NCI-H1694 (cell line): Measurements from ENCODE around the gene SDK2.

Experiments used
- DNase-seq: peaks from one replicate; lab custom pipeline; 2025; lab: John Stamatoyannopoulos, UW

The SDK2 gene

DNA sequence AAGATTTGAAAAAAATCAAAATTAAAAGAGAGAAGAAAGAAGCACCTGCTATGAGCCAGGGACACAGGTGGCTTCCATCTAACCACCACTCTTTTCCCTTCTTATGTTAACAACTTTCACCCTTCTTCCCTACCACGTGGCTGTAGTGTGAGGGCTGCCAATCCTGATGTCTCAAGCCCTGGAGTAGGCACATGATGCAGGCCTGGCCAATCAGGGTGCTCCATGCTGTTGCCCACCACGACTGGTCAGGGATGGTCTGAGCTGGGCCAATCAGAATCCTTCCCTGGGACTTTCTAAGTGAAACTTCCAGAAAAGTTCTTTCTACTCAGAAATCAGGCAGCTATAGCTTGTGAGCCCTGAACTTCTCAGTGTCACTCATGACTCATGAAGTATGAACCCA is 140.7 kb downstream of the SDK2 start:
- no peak for DNase-seq

DNA sequence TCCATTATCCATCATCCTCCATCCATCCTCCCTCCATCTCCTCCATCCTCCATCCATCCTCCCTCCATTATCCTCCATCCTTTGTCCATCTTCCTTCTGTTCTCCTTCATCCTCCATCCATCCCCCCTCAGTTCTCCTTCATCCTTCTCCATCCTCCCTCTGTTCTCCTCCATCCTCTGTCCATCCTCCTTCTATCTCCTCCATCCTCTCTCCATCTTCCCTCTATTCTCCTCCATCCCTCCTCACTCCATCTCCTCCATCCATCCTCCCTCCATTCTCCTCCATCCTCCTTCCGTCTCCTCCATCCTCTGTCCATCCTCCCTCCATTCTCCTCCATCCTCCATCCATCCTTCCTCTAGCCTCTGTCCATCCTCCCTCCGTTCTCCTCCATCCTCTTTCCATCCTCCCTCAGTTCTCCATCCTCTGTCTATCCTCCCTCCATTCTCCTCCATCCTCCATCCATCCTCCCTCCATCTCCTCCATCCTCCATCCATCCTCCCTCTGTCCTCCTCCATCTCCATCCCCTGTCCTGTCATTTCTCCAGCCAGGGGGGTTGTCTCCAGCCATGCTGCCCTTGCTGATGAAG is 143.7 kb downstream of the SDK2 start:
- DNase-seq = no peak

DNA sequence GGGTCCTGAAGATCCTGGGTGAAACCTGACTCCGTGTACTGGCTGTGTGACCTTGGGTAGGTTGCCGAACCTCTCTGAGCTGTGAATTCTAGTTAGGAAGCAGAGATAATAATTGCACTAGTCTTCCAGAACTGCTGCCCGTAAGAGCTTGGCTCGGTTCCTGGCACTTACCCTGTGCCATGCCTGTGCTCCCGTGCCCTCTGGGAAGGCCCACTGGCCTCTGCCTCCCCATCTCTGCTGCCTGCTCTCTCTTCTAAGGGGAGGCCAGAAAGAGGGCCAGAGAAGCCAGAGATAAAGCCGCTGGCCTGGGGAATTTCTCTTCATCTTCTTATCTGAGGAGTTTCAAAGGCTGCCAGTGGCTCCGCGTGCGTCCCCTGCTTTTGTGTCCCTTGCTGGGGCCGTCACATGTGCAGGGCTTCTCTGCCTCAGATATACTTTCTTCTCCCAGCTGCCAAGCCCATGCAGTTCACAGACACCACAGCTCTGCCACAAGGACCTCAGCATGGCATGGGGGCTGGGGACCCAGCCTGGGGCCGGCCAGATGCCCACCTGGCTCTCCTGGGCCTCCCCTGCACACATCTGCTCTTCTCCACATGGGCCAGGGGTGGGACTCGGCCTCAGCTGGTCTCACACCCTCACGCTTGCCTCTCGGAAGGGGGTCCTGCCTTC is 145.2 kb downstream of the SDK2 start:
- DNase-seq = no peak

DNA sequence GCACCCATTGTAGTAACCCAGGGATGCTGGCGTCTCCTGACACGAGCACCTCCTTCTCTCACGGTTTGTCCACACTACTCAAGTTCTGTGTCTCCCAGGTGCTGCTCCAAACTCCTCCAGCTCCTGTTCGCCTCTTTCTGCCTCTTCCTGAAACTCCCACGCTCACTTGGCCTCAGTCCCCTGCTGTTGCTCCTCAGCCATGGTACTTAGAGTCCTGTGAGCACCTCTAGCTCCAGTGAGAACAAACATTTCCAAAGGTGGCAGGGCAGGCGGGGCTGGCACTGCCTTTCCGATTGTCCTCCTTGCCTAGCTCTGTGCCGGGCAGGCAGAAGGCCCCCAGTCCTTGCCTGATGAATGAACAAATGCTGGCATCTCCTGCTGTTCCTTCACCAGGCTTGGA is 146.1 kb downstream of the SDK2 start:
- DNase-seq = no peak

DNA sequence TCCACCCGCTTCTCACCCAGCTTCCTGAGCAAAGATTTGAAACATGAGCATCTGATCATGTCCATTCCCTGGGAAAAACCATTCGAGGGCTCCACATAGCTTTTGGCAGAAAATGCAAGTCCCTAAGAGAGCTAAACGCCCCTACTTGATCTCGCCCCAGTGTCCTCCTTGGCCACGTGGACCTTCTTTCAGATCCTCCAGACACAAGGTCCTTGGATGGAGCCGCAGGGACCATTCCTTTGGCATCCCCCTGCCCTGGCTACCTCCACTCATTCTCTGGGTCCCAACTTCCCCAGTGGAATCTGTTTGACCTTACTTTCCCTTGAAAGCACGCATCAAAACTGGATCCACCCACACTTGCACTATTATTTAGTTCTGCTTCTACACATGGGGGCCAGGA is 146.5 kb downstream of the SDK2 start:
- no peak for DNase-seq

DNA sequence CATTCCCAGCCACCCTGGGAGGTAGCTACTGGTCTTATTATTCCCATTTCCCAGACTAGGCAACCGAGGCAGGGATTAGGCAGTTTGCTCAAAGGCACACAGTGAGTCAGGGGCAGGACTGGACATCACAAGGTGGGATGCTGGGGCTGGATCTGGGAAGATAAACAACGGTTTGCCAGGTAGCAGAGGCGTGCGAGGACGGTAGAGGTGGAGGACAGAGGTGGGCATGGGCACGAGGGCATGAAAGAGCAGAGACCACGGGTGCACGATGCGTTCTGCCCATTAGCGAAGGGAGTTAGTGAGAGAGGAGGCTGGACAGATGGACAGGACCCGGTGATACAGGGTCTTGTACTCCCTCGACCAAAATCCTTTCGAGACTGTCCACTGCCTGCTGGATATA is 148.0 kb downstream of the SDK2 start:
- no peak for DNase-seq

DNA sequence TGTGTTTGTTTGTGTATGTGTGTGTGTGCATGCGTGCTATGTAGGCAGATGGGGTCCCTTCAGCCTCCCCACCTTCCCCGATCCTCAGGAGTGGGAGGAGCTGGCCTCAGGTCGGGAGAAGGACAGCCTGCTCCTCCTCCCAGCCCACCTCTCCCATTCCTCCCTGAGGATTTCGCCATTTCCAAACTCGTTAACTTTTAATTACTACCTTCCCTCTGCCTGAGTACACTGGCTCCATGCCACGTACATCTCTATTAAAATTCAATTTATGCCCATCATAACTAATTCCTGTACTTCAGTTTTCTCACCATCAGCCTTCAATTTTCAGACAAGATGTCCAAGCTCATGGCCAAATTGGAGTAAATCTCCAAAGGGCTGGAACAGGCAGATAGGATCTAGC is 148.6 kb downstream of the SDK2 start:
- DNase-seq = no peak

DNA sequence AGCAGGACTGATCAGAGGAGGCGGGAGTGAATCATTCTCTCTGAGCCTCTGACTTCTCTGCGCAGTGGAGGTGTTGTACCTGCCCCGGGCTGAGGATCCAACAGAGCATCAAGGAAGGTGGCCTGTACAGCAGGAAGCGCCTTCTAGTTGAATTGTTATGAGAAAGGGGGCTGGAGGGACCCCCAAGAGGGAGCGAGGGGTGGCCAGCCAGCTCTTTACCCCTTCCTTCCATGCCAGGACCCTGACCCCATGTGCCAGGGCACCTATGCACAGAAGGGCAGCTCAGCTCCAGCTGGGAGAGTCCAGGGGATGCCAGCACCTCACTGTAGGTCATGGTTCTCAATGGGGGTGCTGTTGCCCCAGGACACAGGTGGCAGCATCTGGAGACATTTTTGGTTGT is 149.3 kb downstream of the SDK2 start:
- no peak for DNase-seq

DNA sequence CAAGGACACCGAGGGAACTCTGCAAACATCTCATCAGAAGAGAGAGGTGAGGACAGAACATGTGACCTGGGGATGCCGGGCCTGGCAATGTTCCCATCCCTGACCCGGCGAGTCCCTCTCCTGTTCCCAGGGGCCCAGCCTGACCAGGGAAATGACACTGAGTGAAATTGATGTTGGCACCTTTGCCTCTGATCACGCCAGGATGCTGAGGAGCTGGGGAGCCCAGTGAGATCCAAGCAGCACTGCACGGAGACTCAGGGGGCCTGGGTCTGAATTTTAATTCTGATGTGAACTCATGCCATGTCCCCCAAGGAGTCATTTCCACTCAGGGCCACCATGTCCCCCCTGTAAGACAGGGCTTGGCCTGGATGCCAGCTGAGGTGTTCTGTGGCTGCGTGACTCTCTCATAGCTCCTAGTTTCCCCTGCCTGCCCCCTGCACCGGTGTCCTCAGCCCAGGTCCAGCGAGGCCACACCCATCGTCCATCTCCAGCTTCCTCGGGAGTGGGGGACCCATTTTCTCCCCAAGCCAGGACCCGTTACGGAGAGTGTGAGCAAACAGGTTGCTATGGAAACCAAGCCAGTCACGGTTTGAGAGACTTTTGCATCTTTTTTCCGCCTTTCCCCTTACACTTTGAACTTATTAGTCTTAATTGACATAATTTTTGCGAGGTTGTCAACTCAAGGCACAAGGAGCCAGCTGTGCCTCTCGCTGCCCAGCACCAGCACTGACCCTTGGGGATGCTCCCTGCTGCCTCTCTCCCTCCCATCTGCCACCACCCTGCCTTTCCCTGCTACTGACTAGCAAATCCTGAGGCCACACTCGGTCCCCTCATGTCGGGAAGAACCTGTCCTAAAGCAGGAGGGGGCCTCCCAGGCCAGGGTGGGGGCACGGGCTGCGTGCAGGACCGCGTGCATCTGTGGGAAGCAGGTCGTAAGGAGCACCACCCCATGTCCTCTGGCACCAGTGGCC is 150.0 kb downstream of the SDK2 start:
- DNase-seq = no peak

DNA sequence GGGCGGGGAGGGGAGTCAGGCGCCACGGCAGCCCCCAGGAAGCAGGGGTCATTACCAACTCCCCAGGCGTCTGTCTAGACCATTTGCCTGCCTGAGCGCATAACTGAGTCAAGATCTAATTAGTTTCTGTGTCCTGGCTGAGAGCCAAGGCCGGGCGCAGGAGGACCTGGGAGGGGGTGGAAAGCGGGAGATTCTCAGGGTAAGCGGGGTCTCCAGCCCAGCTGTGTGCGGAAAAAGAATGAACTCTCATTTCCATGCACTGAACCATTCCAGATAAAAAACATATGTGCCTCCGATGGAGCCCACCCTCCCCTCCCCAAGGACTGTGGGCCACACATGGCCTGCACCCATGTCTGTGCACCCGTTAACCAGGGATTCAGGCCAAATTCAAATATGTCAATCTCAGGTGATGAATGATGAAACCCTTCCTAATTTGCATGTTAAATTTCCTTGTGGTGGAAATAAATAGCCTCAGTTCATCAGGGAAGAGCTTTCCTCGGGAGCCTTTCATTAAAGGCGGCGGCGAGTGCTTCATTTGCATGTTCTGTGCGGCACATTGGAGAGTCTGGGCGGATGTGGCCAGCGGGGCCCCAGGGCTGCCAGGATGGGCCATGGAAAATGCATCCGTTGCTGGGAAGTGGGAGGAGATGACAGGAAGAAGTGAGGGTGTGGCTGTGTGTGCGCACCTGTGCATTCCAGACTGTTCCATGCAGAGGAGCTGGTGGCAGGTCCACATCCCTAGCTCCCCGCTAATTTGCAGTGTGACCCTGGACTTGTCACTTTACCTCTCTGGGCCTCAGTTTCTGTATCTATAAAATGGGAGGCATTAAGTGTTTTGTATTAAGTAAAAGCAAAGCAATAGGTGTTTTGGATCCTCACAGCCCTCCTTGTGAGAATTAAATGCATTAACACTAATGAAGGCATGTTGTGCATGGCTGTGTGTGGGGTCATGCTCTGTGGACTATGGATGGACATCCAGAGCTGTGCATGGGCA is 151.1 kb downstream of the SDK2 start:
- peak; percentile 65 for DNase-seq

DNA sequence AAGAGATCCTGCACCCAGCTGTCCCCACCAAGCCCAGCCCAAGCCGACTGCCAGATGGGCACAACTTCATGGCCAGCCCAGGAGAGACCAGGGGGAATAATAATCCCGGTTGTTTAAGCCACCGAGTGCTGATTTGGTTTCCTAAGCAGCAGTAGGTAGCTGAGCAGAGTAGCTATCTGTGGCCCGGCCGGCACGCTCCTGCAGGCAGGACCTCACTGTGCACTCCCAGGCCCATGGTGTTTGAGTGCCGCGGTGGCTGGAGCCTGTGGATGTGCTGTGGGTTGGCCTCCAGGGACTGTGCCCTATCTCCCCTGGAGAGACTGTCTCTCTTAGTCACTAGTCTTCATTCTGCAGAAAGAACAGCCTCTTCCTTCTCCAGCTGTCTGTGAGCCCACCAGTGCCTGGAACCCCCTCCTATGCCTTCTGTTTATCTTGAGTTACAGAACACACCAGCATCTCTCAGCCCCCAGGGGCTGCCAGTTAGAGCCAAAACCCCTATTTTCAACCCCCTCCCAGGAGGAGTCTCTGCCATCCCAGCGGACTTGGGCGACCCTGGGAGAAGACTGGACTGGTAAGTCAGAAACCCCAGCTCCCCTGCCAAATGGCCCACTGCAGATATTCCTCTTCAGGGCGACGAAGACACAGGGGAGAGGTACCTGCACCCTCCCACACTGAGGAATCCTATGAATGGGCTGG is 152.0 kb downstream of the SDK2 start:
- DNase-seq = no peak

DNA sequence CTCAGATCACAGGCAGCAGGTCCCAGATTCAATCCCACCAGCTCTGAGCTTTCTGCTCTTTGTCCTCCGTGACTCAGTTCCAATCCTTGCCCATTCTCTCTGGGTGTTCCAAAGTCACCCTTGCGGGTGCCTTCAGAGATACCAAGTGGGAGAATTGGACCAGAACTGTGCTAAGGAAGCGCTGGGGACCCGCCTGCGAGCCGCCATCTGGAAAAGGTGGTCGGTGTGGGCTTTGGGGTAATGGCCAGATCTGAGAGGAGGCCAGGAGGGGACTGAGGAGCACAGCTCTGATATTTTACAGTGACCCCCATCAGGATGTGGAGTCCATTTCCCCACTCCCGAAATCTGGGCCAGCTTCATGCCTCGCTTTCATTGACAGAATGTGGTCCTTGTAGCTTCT is 152.6 kb downstream of the SDK2 start:
- no peak for DNase-seq

DNA sequence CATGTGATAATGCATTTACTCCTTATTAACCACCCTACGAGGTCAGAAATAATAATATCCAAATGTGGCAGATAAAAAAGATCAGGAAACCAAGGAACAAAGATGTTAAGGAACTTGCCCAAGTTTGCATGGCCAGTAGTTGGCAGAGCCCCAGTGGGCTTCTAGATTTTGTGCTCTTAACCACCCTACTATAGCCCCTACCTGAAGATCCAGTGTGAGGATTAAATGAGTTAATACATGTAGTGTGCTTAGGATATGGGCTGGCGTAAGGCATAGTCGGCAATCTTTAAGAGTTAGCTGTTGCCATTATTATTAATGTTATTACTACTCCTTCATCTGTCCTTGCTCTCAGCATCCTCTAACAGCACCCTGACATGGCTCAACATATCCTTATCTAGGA is 153.4 kb downstream of the SDK2 start:
- DNase-seq = no peak

DNA sequence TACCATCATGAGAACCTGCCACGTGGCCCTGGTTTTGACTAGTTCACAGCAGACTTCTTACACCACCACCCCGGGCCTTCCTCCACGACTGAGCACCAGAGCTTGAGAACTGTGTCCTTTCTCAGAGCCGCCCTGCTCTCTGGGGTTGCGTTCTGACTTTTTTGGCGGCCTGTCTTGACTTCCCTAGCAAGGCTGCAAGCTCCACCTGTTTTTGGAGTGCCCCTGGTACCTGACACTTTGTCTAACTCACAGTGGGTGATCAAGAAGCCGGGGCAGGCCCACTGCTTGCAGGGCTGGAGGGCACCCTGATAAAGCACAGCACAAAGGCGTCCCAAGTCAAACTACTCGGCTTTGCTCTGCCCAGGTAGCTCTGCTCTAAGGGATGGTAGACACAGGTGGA is 154.3 kb downstream of the SDK2 start:
- DNase-seq = no peak

DNA sequence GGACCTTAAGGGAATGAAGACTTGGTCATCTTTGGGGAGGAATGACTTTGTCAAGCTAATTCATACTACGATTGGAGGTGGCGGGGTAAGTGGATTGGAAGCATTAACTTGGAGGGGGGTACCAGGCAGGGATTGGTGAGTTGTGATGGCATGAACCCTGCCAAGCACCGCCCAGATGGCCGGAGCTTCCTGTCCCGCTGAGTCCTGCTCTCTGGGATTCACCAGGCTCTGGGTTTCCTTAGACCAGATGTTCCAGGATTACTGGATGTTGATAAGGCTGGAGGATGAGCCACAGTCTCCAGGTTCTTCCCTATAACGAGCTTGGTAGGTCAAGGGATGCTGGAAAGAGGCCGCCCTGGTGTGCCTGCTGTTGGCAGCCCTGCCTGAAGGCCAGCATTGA is 154.9 kb downstream of the SDK2 start:
- DNase-seq = no peak

DNA sequence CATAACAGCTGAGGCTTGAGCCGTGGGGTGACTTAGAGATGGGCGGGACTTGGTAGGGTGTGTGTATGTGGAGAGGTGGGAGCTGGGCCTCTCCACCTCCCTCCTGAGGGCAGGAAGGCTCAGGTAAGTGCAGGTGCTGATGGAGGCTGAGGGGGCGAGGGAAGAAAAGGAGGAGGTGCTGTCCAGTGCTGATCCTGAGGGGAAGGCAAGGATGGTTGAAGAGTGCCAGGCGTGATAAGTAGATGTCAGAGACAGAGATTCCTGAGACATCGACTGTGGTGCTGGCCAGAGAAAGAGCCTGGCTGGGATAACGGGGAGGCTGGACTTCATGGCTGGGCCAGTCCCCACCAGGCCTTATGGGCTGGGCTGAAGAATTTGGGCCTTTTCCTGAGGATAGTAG is 159.1 kb downstream of the SDK2 start:
- no peak for DNase-seq

DNA sequence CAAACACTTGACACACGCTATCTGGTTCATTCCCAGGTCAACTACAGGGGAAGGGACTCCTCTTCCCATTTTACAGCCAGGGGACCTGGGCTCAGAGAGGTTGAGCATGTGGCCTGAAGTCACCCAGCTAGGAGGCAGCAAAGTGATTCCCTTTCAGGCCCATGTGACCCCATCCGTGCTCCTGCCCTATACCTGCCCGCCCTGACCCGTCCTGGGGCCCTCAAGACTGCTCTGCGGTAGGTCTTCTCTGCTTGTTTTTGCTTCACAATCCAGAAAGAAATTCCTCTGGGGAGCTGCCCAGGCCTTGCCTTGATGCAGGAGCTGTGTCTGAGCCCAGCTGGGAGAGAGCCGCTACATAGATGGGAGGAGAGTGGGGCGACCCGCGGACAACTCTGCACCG is 161.4 kb downstream of the SDK2 start:
- DNase-seq = no peak

DNA sequence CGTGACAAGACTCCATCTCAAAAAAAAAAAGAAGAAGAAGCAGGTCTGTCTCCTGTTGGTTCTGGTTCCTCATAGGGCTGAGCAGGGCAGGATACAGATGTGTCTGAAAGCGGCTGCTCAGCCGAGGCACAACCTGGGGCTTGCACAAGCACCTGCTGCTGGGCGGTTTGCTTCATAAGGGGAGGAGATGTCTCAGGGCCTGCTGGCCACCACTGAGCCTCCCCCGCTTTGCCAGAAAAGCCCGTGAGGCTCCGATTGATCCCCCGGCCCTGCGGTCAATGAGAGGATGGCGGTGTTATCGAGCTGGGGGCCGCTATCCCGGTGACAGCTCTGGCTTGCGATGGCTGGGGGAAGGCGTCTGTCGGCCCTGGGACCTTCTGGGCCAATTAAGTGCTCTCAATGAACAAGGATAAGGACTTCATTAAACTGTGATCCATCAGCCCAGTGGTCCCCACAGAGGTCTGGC is 162.0 kb downstream of the SDK2 start:
- DNase-seq = no peak

DNA sequence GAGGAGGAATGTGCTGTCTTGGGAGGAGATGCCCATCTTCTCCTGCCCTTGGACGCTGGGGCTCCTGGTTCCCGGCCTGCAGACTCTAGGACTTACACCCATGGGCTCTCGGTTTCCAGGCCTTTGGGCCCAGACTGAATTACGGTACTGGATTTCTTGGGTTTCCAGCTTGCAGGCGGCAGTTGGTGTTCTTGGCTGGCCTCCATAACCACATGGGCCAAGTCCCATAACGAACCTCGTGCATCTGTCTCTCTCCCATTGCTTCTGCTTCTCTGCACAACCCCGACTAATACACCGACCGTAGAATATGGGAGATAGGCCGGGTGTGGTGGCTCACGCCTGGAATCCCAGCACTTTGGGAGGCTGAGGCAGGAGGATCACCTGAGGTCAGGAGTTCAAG is 162.6 kb downstream of the SDK2 start:
- DNase-seq = peak; percentile 82

DNA sequence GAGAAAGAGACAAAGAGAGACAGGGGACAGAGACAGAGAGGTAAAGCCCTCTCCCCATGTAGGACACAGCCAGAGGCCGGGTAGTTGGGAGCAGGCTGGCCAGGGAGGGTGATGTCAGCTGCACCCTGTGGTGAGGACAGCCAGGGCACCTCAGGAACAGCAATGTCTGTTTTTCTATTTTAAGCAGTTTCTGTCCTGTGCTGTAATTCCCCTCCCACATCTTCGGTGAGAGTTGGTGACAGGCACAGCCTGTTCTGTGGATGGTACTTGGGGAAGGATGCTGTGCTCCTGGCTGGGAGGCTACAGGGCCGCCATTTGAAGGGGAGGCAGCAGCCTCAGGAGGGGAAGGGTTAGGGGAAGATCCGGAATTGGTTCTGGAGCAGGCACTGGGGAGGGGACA is 163.5 kb downstream of the SDK2 start:
- peak; percentile 29 for DNase-seq

DNA sequence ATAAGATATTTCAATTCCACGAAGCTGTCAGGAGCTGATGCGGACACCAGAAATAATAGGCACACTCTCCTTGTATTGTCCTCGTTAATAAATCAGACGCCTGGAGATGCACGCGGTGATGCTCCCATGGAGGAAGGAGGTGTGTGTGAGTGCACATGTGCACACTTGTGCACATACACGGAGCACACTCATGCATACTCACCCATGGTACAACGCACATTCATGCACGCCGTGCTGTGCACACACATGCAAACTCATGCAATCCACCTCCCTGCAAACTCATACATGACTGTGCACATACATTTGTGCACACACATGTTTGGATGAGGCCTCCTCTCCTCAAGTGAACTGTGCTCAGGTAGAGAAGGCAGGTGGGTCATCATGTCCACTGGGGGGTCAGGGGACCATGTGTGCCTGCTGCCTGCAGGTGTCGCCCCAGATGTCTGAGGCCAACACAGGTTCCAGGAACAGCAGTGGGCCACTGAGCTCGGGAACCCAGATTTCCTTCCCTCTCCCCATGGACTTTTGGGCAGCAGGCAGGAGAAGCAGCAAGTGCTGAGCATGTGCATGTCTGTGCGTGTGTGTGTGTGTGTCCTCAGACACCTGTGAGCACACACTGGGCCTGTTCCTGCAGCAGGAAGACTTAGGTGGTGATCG is 165.3 kb downstream of the SDK2 start:
- DNase-seq = no peak
